DMS53 (cell line): Measurements from ENCODE around the gene ZNF789.

Experiments
- DNase-seq: peaks from one replicate; lab custom pipeline; 2025; lab: John Stamatoyannopoulos, UW

The ZNF789 gene

DNA sequence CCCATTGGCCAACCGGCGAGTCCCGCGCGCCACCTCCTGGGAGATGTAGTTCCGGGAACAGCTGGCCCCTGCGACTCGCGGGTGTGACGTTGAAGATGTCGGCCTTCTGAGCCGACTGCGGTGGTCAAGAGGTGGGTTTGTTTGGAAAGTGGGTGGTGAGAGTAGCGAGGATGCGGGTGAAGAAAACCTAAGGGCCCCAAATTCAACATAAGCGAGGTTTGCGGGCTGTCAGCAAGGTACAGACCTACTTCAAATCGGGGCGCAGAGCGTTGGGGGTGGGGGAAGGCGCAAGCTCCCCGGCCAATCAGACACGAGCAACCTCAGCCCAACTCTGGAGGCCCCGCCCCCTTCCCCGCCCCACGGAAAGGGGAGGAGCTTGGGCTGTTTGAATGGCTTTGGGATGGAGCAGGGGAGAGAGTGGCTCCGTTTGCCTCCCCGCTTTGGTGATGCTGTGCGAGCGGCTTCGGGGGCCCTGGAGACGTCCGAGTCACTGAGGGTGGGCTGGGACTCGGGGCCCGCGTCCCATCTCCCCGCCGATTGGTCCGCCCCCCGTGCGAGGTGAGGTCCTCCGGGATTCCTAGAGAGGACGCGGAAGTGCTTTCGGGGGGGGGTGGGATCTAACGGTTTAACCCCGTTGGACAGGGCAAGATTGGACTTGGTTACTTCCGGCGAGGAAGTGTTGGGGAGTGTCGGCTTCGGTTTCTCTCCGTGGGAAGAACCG, 32.1 kb downstream of the ZNF789 start, which contains the start of gene ZKSCAN5:
Gene ZKSCAN5, plus strand, starts transcription at position 60 of the 721 bp plus-strand sequence. CDS start 1,383 bp downstream, outside the sequence.
- DNase-seq, result peak; percentile 99

DNA sequence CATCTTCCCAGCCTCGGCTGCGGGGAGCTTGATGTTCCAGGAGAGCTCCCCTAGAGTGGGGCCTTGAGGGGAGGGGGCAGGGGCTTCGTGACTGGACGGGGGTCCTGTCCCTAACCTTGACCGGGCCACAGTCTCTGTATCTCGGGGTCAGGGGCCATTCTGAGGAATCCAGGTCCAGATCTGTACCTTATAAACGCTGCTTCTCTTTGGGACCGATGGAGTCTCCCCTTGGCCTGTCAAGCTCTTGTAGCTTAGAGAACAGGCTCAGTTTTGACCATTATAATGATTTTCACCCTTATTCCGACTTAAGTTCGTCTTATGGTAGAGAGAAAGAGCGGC, 32.6 kb downstream of the ZNF789 start:
- no peak for DNase-seq

DNA sequence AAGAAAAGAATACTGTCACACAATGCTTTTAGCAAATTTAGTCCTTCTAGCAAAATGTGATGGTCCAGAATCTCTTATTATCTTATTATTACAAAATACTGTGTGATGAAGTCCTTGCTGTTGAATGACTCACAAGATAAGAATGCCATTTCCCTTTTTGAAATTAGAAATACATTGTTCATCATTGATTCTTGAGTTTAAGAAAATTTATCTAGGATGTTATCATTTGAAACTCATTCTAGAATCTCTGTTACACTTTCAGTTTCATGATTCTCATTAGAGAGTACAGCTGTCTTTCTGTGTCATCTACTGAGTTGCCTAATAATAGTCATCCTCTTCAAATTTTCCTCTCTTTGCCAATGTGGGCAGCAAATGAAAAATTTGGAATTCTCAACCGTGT, 41.4 kb downstream of the ZNF789 start:
- no peak for DNase-seq

DNA sequence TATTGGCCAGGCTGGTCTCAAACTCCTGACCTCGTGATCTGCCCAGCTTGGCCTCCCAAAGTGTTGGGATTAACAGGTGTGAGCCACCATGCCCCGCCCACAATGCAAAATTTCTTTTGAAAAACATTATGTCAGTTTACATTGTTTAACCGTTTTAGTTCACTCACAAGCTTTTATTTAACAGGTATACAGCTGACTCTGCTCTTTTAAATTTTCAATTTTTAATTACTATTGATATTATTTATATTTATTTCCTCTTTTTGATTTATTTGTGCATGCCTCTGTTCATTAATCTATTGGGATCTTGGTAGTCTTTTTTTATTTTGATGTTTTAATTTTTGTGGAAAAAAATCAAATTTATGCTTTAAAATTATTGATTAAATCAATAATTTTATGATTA, 48.7 kb downstream of the ZNF789 start:
- DNase-seq, result no peak

DNA sequence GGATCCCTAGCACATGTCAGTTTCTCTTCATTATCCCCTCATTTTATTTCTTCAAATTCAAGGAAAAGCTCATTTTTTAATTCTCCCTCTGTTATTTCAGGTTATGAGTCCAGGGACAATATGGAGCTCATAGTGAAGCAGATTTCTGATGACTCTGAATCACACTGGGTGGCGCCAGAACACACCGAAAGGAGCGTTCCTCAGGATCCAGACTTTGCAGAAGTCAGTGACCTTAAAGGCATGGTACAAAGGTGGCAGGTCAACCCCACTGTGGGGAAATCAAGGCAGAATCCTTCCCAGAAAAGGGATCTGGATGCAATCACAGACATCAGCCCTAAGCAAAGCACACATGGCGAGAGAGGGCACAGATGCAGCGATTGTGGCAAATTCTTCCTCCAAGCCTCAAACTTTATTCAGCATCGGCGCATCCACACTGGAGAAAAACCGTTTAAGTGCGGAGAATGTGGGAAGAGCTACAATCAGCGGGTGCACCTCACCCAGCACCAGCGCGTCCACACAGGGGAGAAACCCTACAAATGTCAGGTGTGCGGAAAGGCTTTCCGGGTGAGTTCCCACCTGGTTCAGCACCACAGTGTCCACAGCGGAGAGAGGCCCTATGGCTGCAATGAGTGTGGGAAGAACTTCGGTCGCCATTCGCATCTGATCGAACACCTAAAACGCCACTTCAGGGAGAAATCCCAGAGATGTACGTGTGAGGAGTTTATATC, 53.2 kb downstream of the ZNF789 start:
- DNase-seq, result peak; percentile 54

DNA sequence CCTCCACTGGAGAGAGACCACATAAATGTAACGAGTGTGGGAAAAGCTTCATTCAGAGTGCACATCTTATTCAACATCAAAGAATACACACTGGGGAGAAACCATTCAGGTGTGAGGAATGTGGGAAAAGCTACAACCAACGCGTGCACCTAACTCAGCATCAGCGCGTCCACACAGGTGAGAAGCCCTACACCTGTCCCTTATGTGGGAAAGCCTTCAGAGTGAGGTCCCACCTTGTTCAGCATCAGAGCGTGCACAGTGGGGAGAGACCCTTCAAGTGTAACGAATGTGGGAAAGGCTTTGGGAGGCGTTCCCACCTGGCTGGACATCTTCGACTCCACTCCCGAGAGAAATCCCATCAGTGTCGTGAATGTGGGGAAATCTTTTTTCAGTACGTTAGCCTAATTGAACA, 58.7 kb downstream of the ZNF789 start:
- DNase-seq, result peak; percentile 20

DNA sequence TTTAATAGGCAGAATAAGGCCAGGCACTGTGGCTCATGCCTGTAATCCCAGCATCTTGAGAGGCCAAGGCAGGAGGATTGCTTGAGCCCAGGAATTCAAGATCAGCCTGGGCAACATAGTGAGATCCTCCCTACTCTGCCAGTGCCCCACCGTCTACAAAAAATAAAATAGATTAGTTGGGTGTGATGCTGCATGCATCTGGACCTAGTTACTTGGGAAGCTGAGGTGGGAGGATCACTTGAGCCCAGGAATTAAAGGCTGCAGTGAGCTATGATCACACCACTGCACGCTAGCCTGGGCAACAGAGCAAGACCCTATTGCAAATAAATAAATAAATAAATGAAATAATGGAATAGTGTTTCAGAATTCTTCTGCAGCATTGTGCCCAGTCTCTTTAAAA, 63.0 kb downstream of the ZNF789 start:
- DNase-seq, result no peak
